HG03066 (cell line): ENCODE results near the gene PLEKHG2.

ENCODE experiments used
- ATAC-seq: cut with Tn5 transposase; IDR thresholded peaks from one replicate; pipeline ENCODE4 v1.9.1; 2021; ENCODE audit warnings: low read depth; ENCODE audit not compliant: unreplicated experiment

The PLEKHG2 gene

DNA sequence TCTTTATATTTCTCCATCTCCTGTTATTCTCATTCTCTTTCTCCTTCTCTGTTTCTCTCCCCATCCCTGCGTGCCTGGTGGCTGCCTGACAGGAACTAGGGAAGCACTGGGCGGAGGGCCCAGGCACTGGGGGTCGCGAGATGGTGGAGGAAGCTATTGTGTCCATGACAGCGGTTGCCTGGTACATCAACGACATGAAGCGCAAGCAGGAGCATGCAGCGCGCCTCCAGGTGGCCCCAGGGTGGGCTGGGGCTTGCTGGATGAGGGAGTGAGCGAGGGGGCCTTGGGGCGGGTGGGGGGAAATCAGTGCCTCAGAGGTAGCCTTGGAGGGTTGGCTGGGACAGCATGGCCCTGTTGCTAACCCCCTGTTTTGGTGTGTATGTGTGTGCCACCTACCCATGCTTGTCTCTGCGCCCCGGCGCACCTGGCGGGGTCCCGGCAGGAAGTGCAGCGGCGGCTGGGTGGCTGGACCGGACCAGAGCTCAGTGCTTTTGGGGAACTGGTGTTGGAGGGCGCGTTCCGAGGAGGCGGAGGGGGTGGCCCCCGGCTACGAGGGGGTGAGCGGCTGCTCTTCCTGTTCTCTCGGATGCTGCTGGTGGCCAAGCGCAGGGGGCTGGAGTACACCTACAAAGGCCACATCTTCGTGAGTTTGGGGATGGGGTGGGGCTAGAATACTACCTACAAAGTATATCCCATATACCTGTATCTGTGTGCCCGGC lies 5.2 kb downstream of the PLEKHG2 start:
- ATAC-seq, result no peak

GRCh38 chr19:39419003-39419402 lies 6.5 kb downstream of the PLEKHG2 start:
- ATAC-seq, result no peak

DNA sequence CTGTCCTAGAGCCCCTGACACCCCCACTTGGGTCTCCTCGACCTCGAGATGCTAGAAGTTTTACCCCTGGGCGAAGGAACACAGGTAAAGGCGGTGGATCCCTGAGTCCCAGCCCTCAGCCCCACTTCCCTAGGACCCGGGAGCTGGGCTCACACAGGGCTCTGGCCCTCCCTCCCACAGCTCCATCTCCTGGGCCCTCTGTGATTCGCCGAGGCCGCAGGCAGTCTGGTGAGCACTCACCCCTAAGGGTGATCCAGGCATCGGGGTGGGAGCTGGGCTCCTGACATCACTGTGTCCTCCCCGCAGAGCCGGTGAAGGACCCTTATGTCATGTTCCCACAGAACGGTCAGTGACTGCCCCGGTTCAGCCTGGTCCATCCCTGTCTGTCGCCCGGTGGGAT lies 8.3 kb downstream of the PLEKHG2 start:
- no peak for ATAC-seq

- no peak for ATAC-seq
Observed at GRCh38 chr19:39422020-39422419, 9.6 kb downstream of the PLEKHG2 start.

DNA sequence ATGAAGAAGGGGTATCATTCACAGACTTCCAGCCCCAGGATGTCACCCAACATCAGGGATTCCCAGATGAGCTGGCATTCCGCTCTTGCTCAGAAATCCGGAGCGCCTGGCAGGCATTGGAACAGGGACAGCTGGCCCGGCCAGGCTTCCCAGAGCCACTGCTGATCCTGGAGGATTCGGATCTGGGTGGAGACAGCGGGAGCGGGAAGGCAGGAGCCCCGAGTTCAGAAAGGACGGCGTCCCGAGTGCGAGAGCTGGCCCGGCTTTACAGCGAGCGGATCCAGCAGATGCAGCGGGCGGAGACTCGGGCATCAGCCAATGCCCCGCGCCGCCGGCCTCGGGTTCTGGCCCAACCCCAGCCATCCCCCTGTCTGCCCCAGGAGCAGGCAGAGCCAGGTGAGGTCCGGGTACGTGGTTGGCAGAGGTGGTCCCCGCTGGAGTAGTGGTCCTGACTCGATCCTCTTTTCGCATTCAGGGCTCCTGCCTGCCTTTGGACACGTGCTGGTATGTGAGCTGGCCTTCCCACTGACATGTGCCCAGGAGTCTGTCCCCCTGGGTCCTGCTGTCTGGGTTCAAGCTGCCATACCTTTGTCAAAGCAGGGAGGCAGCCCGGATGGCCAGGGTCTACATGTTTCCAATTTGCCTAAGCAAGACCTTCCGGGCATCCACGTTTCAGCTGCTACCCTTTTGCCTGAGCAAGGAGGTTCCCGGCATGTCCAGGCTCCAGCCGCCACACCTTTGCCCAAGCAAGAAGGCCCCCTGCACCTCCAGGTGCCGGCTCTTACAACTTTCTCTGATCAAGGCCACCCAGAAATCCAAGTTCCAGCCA lies 11.0 kb downstream of the PLEKHG2 start:
- no peak for ATAC-seq

DNA sequence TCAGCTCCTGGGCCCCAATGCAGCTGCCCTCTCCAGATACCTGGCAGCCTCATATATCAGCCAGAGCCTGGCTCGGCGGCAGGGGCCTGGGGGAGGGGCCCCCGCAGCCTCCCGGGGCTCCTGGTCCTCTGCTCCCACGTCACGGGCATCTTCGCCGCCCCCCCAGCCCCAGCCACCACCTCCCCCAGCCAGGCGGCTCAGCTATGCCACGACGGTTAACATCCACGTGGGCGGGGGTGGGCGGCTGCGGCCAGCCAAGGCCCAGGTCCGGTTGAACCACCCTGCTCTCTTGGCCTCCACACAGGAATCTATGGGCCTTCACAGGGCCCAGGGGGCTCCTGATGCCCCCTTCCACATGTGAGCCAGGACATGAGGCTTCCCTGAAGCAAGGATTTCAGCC lies 12.5 kb downstream of the PLEKHG2 start:
- ATAC-seq, result no peak

- ATAC-seq, result no peak
Observed at GRCh38 chr19:39425744-39426143, 13.3 kb downstream of the PLEKHG2 start.

DNA sequence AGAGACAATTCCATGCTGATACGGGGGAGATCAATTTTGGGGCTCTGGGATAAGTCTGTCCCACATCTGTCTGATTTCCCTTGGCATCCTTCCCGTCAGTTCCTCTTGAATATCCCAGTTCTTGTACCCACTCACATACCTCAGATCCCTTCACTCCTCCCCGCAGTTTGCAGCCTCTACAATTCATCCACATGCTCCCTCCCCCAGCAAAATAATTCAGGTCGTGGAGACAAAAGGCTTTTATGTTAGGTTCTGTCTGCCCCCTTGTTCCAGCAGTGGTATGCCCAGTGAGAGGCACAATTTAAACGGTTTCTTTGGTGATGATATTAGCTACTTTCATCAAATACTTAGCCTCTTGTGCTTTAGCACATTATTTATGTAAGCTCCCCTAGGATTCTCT lies 13.7 kb downstream of the PLEKHG2 start:
- no peak for ATAC-seq

DNA sequence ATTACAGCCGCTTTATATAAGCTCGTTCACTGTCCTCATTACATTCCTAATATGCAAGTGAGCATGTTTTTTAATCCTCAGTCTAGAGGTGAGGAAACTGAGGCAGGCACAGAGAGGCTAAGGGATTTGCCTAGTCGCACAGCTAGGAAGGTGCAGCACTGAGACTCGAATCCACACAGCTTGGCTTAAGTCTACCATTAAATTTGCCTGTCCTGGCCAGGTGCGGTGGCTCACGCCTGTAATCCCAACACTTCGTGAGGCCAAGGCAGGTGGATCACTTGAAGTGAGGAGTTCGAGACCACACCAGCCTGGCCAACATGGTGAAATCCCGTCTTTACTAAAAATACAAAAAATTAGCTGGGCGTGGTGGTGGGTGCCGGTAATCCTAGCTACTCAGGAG lies 15.2 kb downstream of the PLEKHG2 start:
- ATAC-seq, result no peak

DNA sequence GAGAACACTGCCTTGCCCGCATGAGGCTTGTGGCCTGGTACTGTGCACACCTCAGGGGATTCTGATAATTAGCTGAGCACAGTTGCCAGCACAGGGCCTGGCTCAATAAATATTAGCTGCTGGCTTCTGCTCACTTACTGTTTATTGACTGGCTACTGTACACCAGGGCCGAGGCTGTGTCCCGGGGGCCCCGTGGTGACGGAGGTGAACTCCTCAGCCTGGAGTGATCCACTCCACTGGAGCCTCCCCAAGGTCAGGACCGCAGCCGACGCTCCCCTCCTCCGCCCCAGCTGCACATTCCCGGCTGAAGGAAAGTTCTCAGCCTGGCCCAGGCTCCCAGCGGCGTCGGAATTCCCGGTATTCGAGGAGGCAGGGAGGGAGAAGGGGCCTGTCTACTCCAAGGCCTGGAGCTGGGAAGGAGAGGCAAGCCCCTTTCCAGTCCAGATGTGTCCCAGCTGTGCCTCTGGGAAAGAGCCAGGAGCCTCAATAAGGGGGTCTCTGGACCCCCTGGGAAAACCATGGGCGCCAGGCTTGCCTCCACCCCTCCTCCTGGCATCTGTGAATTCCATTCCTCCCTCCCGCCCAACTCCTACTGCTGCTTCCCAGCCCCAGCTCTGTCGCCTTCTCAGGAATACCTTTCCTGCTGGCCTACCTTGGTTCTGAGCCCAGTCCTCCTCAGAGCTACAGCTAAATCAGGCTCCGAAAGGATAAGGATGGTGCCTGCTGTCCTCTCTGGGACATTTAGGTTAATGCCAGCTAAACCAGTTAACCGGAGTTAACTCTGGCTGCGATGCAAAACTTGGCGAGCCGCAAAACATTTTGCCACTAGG lies 16.0 kb downstream of the PLEKHG2 start:
- ATAC-seq, result no peak

GRCh38 chr19:39430675-39431593 lies 18.5 kb downstream of the PLEKHG2 start:
- no peak for ATAC-seq

GRCh38 chr19:39432677-39433025 lies 20.2 kb downstream of the PLEKHG2 start:
- ATAC-seq, result no peak

- no peak for ATAC-seq
Observed at GRCh38 chr19:39433480-39434079, 21.1 kb downstream of the PLEKHG2 start.

DNA sequence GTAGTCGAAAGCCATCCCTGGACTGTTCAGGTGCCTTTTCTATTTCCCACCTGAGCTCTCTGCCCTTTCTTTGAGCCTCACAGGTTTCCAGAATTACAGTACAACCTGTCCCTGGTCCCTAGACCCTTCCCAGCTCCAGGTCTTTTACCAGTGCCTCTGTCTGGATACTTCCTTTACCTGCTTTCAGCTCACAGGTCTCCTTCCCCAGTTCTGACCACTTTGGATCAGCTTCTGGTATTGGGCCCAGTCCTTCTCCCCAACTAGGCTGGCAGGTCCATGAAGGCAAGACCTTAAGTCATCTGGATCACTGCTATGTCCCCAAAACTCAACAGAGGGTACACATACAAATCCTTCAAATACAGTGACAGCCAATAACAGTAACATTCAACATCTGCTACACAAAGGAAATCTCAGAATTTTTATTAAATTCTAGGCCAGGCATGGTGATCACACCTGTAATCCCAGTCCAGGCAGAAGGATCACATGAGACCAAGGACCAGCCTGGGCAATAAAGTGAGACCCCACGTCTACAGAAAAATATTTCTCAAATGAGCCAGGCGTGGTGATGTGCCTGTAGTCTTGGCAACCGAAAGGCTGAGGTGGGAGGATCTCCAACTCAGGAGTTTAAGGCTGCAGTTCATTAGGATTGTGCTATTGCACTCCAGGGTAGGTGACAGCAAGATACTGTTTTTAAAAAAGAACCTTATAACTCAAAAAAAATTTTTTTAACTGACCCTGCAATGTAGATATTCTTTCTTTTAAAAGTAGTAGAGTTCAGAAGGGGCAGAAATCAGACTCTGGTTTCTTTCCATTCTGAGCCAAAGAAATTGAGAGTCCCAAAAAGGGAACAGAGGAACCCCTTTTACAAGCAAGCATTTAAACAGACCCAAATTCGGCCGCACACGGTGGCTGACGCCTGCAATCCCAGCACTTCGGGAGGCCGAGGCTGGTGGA lies 21.9 kb downstream of the PLEKHG2 start:
- ATAC-seq, result no peak

DNA sequence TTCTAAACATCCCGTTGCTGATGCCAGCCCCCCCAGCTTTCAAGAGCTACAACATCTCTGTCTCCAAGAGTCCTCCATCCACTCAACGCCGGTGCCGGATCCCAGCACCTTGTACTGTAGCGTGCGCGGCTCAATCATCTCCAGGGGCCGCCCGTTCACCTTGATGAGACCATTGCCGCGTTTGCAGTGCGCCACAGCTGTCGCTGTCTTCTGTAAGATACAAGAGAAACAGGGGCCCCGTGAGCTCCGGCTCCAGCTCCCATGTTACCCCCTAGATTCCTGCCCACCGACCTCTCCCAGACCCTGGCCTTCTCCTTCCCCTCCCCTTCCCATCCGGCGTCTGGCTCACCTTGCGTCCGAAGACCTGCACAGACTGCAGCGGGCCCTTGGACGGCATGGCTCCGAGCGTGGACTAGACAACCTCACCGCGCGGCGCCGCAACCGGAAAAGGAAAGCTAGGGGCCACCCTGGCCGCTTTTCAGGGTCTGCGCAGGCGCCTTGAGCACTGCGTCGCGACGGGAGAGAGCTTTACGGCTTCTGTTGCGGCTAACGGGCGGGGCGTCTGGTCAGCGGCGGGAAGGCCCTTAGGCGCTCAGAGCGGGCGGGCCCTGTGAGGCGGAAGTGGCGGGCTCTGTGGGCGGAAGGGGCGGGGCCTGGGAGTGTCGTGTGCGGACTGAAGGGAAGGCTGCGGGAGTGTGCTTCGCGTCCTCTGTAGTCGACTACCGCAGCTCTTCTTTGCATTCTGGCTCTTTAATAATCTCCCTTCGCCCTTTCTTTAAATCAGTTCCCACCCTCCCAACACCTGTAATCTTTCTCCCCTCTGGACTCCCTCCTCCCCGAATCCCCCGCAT lies 23.3 kb downstream of the PLEKHG2 start, which contains the start of gene RPS16:
RPS16 (minus strand) TSS at position 451 of the 851 bp plus-strand sequence; CDS start at position 397, 54 bp downstream.
- ATAC-seq, result peak; percentile 89

DNA sequence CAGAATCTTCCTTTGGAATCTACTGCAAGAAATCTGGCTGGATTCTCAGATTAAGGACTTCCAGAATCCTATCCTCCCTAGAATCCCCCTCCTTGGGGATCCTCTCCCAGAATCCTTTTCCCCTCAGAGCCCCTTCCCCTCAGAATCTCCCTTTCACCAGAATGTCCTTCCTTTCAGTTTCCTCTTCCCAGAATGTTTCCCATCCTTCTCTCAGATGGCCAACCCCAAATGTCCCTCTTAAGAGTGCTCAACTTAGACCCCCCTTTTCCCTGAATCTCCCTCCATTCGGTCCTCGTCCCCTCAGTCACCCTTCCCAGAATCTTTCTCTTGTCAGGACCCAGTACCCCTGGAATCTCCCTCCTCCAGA lies 23.9 kb downstream of the PLEKHG2 start:
- no peak for ATAC-seq

- ATAC-seq, result no peak
Observed at GRCh38 chr19:39438270-39438934, 25.9 kb downstream of the PLEKHG2 start.
